Choroid plexus epithelial cell (primary cell): ENCODE data around the gene PLSCR3.

Experiments
- DNase-seq: peaks from one replicate; pipeline ENCODE4 v3.0.0-alpha.2; 2010; ENCODE audit warnings: low read depth
- H3K4me3 ChIP-seq: 2 replicates; pipeline ENCODE4 v1.5.1; 2011; ENCODE audit warnings: low read depth, mild to moderate bottlenecking, control low read depth, low read length, moderate library complexity
- TF ChIP-seq, protein P1 (sequence below): conservative IDR thresholded peaks from 2 replicates; pipeline ENCODE4 v1.5.1; 2011; ENCODE audit warnings: low read depth, mild to moderate bottlenecking, control low read depth, inconsistent platforms, low read length, moderate library complexity

The PLSCR3 gene

DNA sequence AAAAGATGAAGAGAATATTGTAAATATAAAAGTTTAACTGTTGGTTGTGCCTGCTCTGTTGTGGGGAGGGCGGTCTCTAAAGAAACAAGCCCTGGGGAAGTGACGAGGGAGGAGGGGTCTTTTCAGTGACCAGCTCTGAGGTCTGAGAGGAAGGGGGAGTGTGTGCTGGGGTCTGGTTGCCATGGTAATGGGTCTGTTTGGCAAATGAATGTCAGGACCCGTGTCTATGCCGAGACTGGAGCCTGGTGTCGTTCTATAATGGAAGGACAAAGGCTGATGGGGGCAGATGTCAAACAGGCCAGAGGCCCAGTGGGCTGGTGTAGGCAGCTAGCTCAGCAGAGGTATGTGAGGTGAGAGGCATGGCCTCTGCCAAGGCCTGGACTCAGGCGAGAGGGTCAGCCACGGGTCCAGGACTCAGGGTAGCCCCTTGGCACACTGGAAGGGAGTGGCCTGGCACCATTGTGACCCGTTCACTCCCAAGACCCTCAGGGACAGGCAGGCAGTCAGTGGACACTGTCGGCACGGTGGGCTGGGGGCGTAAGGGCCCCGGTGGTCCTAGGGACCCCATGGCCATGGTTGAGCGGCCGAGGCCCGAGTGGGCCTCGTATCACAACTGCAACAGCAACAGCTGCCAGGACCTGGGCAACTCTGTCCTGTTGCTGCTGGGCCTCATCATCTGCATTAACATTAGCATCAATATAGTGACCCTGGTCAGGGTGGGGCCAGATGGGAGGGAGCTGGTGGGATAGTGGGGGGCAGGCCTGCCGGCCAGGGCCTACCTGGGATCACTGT lies 25.7 kb upstream of the PLSCR3 start, which contains the start of gene SPEM1:
SPEM1 (plus strand) TSS at position 506 of the 792 bp plus-strand sequence; CDS start at position 567, 61 bp downstream.
- DNase-seq = no peak
- H3K4me3 ChIP-seq = no peak within 1 kb of the TSS
- TF ChIP-seq, protein P1, sequence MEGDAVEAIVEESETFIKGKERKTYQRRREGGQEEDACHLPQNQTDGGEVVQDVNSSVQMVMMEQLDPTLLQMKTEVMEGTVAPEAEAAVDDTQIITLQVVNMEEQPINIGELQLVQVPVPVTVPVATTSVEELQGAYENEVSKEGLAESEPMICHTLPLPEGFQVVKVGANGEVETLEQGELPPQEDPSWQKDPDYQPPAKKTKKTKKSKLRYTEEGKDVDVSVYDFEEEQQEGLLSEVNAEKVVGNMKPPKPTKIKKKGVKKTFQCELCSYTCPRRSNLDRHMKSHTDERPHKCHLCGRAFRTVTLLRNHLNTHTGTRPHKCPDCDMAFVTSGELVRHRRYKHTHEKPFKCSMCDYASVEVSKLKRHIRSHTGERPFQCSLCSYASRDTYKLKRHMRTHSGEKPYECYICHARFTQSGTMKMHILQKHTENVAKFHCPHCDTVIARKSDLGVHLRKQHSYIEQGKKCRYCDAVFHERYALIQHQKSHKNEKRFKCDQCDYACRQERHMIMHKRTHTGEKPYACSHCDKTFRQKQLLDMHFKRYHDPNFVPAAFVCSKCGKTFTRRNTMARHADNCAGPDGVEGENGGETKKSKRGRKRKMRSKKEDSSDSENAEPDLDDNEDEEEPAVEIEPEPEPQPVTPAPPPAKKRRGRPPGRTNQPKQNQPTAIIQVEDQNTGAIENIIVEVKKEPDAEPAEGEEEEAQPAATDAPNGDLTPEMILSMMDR = no peak

DNA sequence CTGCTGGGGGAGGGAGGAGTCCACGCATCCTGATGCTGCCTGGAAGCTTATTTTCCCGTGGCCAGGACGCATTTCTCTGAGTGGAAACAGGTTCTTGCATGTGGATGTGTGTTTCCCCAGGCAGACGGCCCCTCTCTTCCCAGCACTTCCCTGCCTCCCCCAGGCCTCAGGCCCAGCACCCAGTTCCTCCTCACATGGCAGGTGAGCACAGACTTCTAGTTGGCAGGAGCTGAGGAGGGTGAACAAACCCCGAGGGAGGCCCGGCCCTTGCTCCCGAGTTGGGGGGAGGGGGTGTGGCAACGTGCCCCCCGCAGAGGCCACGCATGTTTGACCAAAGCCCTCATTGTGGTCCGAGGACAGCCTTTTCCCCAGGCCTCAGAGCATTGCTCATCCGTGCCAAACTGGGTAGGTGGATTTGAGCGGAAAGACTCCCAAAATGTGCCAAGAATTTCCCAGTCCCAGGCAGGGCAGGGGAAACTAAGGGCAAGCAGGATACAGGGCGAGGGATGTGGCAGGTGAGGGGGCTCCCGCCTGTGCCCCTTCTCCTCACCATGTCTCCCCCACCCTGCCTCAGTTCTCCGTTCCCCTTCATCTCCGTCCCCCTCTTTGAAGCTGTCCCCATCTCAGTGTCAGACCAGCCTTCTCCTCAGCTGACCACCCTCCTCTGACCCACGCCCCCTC lies 24.3 kb upstream of the PLSCR3 start:
- no peak overlapping the region for H3K4me3 ChIP-seq
- TF ChIP-seq, protein P1 = no peak
- DNase-seq = no peak

DNA sequence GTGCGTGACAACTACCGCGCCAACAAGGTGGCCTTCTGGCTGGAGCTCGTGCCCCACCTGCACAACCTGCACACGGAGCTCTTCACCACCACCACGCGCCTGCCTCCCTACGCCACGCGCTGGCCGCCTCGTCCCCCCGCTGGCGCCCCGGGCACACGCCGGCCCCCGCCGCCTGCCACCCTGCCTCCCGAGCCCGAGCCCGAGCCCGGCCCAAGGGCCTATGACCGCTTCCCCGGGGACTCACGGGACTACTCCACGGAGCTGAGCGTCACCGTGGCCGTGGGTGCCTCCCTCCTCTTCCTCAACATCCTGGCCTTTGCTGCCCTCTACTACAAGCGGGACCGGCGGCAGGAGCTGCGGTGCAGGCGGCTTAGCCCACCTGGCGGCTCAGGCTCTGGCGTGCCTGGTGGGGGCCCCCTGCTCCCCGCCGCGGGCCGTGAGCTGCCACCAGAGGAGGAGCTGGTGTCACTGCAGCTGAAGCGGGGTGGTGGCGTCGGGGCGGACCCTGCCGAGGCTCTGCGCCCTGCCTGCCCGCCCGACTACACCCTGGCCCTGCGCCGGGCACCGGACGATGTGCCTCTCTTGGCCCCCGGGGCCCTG lies 22.8 kb upstream of the PLSCR3 start:
- TF ChIP-seq, protein P1 = no peak
- H3K4me3 ChIP-seq = no peak overlapping the region
- no peak for DNase-seq

DNA sequence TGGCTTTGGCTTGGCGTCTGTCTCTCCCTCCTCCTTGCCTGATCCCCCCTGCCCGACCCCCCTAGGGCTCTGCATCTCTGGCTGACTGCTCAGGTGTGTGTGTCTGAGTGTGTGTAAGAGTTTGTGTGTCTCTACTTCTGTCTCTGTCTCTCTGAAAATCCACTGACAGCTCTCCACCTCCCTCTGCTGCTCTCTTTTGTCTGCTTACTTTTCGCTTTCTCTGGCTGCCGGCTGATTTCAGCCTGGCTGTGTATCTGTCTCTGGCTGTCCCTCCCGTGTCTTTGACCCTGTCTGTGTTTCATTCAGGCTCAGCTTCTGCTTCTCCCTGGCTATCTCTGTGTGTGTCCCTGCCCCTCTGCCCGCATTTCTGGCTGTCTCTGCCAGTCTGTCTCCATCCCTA lies 22.0 kb upstream of the PLSCR3 start:
- DNase-seq = peak; percentile 12
- no peak overlapping the region for H3K4me3 ChIP-seq
- TF ChIP-seq, protein P1 = peak; percentile 26

DNA sequence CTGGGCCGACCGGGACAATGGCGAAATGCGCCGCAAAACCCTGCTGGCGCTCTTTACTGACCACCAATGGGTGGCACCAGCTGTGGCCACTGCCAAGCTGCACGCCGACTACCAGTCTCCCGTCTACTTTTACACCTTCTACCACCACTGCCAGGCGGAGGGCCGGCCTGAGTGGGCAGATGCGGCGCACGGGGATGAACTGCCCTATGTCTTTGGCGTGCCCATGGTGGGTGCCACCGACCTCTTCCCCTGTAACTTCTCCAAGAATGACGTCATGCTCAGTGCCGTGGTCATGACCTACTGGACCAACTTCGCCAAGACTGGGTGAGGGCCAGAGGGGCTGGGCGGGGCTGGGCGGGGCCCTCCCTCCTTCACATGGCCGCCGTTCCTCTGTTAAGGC lies 21.5 kb upstream of the PLSCR3 start:
- no peak overlapping the region for H3K4me3 ChIP-seq
- TF ChIP-seq, protein P1 = no peak
- DNase-seq = no peak

DNA sequence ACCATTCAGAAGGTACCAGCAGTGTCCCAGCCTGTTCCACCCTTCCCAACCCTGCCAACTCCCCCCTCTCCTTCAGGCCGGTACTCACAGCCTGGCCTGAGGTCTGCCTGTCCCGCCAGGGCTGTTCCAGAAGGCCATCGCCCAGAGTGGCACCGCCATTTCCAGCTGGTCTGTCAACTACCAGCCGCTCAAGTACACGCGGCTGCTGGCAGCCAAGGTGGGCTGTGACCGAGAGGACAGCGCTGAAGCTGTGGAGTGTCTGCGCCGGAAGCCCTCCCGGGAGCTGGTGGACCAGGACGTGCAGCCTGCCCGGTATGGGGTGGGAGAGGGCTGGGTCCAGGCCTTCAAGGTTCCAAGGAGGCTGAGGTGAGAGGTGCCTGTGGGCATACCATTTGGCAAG lies 20.5 kb upstream of the PLSCR3 start:
- TF ChIP-seq, protein P1 = no peak
- no peak for DNase-seq
- no peak overlapping the region for H3K4me3 ChIP-seq
